ENCODE data around the gene NDUFA7. TPM values are rescaled to one million over a fixed set of nuclear protein-coding genes. Genes with fewer than 3 reads are reported as not detected.

Gene NDUFA7
- total RNA-seq, 1 experiment from 2014 or later = 40.1 TPM

Other genes with a start within 250 kb of the NDUFA7 start
- not detected in 2 replicates for gene FBN3, start 171.8 kb downstream of the NDUFA7 start, total RNA-seq (2014; rRNA removed; shearing (Covaris generic); ENCODE audit: low replicate concordance)
- gene CERS4, start 112.0 kb downstream of the NDUFA7 start, total RNA-seq (2014; rRNA removed; shearing (Covaris generic); ENCODE audit: low replicate concordance) = 9.9 and 20.3 TPM in 2 replicates
- 99.8 and 129 TPM in 2 replicates for gene CD320, start 13.0 kb downstream of the NDUFA7 start, total RNA-seq (2014; rRNA removed; shearing (Covaris generic); ENCODE audit: low replicate concordance)
- 1,599 and 3,607 TPM in 2 replicates for gene RPS28, start 121 bp upstream of the NDUFA7 start, total RNA-seq (2014; rRNA removed; shearing (Covaris generic); ENCODE audit: low replicate concordance)
- gene KANK3, start 21.9 kb upstream of the NDUFA7 start, total RNA-seq (2014; rRNA removed; shearing (Covaris generic); ENCODE audit: low replicate concordance) = 0.20 TPM in 1 of 2 replicates, not detected in the other
- gene ANGPTL4, start 42.8 kb upstream of the NDUFA7 start, total RNA-seq (2014; rRNA removed; shearing (Covaris generic); ENCODE audit: low replicate concordance) = 46.7 and 64.6 TPM in 2 replicates
- gene RAB11B, start 69.0 kb upstream of the NDUFA7 start, total RNA-seq (2014; rRNA removed; shearing (Covaris generic); ENCODE audit: low replicate concordance) = 17.0 and 39.8 TPM in 2 replicates
- gene MARCHF2, start 91.9 kb upstream of the NDUFA7 start, total RNA-seq (2014; rRNA removed; shearing (Covaris generic); ENCODE audit: low replicate concordance) = 60.2 and 89.4 TPM in 2 replicates
- gene HNRNPM, start 123.6 kb upstream of the NDUFA7 start, total RNA-seq (2014; rRNA removed; shearing (Covaris generic); ENCODE audit: low replicate concordance) = 95.3 and 126 TPM in 2 replicates
- gene PRAM1, start 181.3 kb upstream of the NDUFA7 start, total RNA-seq (2014; rRNA removed; shearing (Covaris generic); ENCODE audit: low replicate concordance) = not detected in 2 replicates
- 0.86 and 2.0 TPM in 2 replicates for gene ZNF414, start 192.8 kb upstream of the NDUFA7 start, total RNA-seq (2014; rRNA removed; shearing (Covaris generic); ENCODE audit: low replicate concordance)

Measured in MG63 (cell line).